IMR-90 (cell line): Measurements from ENCODE around the gene ZFP36.

Experiments
- CTCF ChIP-seq: conservative IDR thresholded peaks from 2 replicates; pipeline ENCODE4 v1.5.1; 2012; ENCODE audit warnings: mild to moderate bottlenecking, low read depth, low read length, improper control_type of control experiment
- SMC3 ChIP-seq: fragments of 150-350 bp; IDR thresholded peaks from 2 replicates; pipeline ENCODE4 v1.6.1; 2016; ENCODE audit warnings: low read depth, mild to moderate bottlenecking, antibody characterized with exemption, low read length, moderate library complexity

- TF ChIP-seq CTCF (no peak), SMC3 (no peak)
Observed at GRCh38 chr19:39365531-39365930, 41.1 kb upstream of the ZFP36 start.
